Hepatocyte (in vitro differentiated cells): ENCODE results near the gene TLR8. TPM values are rescaled to one million over a fixed set of nuclear protein-coding genes. Genes with fewer than 3 reads are reported as not detected.

ENCODE experiments used
- DNase-seq: peaks from one replicate; pipeline ENCODE4 v3.0.0-alpha.2; 2016; ENCODE audit warnings: low spot score
- H2AFZ ChIP-seq: fragments of 200-600 bp; sonication (generic); 2 replicates; pipeline ENCODE4 v1.6.0; 2016; ENCODE audit warnings: antibody characterized with exemption, mild to moderate bottlenecking
- H3K27ac ChIP-seq: fragments of 200-600 bp; sonication (generic); 2 replicates; pipeline ENCODE4 v1.5.1; 2016; ENCODE audit warnings: mild to moderate bottlenecking
- H3K27me3 ChIP-seq: fragments of 200-600 bp; sonication (generic); 2 replicates; pipeline ENCODE4 v1.6.1; 2016
- H3K36me3 ChIP-seq: fragments of 200-600 bp; sonication (generic); replicated peaks from 2 replicates; pipeline ENCODE4 v1.5.1; 2016; ENCODE audit warnings: low read depth; ENCODE audit not compliant: insufficient read depth
- H3K4me1 ChIP-seq: fragments of 200-600 bp; sonication (generic); 2 replicates; pipeline ENCODE4 v1.5.1; 2016; ENCODE audit warnings: mild to moderate bottlenecking, moderate library complexity; ENCODE audit not compliant: insufficient read depth
- H3K4me2 ChIP-seq: fragments of 200-600 bp; sonication (generic); 2 replicates; pipeline ENCODE4 v1.6.0; 2016
- H3K4me3 ChIP-seq: fragments of 200-600 bp; sonication (generic); 2 replicates; pipeline ENCODE4 v1.5.1; 2016; ENCODE audit warnings: mild to moderate bottlenecking
- H3K79me2 ChIP-seq: fragments of 200-600 bp; sonication (generic); 2 replicates; pipeline ENCODE4 v1.6.0; 2017; ENCODE audit warnings: mild to moderate bottlenecking
- H3K9me2 ChIP-seq: fragments of 200-600 bp; sonication (generic); replicated peaks from 2 replicates; pipeline ENCODE4 v1.6.0; 2017; ENCODE audit warnings: mild to moderate bottlenecking; ENCODE audit not compliant: insufficient read depth
- H3K9me3 ChIP-seq: fragments of 200-600 bp; sonication (generic); 2 replicates; pipeline ENCODE4 v1.5.1; 2016; ENCODE audit warnings: low read depth, mild to moderate bottlenecking
- H4K20me1 ChIP-seq: fragments of 200-600 bp; sonication (generic); 2 replicates; pipeline ENCODE4 v1.6.0; 2016; ENCODE audit warnings: mild to moderate bottlenecking; ENCODE audit not compliant: insufficient read depth, poor library complexity, severe bottlenecking
- EZH2 ChIP-seq: fragments of 200-600 bp; sonication (generic); IDR thresholded peaks from 2 replicates; pipeline ENCODE4 v1.6.1; 2016; ENCODE audit warnings: antibody characterized with exemption, mild to moderate bottlenecking, borderline replicate concordance
- EZH2phosphoT487 ChIP-seq: fragments of 200-600 bp; sonication (generic); IDR thresholded peaks from one replicate; pipeline ENCODE4 v1.6.1; 2018; ENCODE audit warnings: antibody characterized with exemption, mild to moderate bottlenecking, low read depth, moderate library complexity; ENCODE audit not compliant: unreplicated experiment, severe bottlenecking
- WGBS: methylation state at CpG from one replicate; pipeline ENCODE4 v1.1.6; 2016; ENCODE audit warnings: low lambda C conversion rate; ENCODE audit errors: missing lambda C conversion rate; 5-methylcytosine and 5-hydroxymethylcytosine counted together
- polyA plus RNA-seq: library from polyadenylated mRNA; unstranded; fragments of >200 nt; fragmentation: Nextera tagmentation; extraction: Ambion mirVana; gene quantifications from 2 replicates; pipeline ENCODE4 v1.2.1, GENCODE V29; 2016
- total RNA-seq: library from RNA; depleted of rRNA; stranded (reverse); fragments of >200 nt; gene quantifications from 2 replicates; pipeline ENCODE4 v1.2.3, GENCODE V29; 2014
- TF ChIP-seq, protein P1 (sequence below): fragments of 200-600 bp; sonication (generic); IDR thresholded peaks from 2 replicates; pipeline ENCODE4 v1.5.1; 2016; ENCODE audit warnings: antibody characterized with exemption, mild to moderate bottlenecking; ENCODE audit not compliant: poor library complexity

The TLR8 gene
- total and polyA plus RNA-seq, 2 experiments from 2014 or later, result 0.07 TPM; not detected in 1

GRCh38 chrX:12953420-12953819 lies 47.0 kb downstream of the TLR8 start:
- WGBS, result 95% methylated on average over 8 of the region's 8 CpGs
- no peak for DNase-seq

GRCh38 chrX:12954376-12954775 lies 48.0 kb downstream of the TLR8 start:
- H3K4me1 ChIP-seq, result peaks cover 26% of the 10 kb centered on the region
- no peaks in the 10 kb centered on the region for H3K79me2 ChIP-seq
- no peak overlapping the region for H2AFZ ChIP-seq
- no peaks in the 10 kb centered on the region for H3K27me3 ChIP-seq
- no peak overlapping the region for H3K4me2 ChIP-seq
- no peaks in the 10 kb centered on the region for H3K9me3 ChIP-seq
- no peak overlapping the region for H3K4me3 ChIP-seq
- DNase-seq, result no peak
- no peaks in the 10 kb centered on the region for H4K20me1 ChIP-seq
- TF ChIP-seq EZH2 (no peak), EZH2phosphoT487 (no peak)
- TF ChIP-seq, protein P1, sequence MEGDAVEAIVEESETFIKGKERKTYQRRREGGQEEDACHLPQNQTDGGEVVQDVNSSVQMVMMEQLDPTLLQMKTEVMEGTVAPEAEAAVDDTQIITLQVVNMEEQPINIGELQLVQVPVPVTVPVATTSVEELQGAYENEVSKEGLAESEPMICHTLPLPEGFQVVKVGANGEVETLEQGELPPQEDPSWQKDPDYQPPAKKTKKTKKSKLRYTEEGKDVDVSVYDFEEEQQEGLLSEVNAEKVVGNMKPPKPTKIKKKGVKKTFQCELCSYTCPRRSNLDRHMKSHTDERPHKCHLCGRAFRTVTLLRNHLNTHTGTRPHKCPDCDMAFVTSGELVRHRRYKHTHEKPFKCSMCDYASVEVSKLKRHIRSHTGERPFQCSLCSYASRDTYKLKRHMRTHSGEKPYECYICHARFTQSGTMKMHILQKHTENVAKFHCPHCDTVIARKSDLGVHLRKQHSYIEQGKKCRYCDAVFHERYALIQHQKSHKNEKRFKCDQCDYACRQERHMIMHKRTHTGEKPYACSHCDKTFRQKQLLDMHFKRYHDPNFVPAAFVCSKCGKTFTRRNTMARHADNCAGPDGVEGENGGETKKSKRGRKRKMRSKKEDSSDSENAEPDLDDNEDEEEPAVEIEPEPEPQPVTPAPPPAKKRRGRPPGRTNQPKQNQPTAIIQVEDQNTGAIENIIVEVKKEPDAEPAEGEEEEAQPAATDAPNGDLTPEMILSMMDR, result no peak
- 93% methylated on average over 9 of the region's 9 CpGs for WGBS
- H3K9me2 ChIP-seq, result no peaks in the 10 kb centered on the region
- no peaks in the 10 kb centered on the region for H3K36me3 ChIP-seq
- H3K27ac ChIP-seq, result no peak overlapping the region

More at GRCh38 chrX:12953420-12953819, 47.0 kb downstream of the TLR8 start:
- TF ChIP-seq, protein P1, result no peak
- TF ChIP-seq EZH2 (no peak), EZH2phosphoT487 (no peak)
- H3K27ac ChIP-seq, result no peak overlapping the region
- no peaks in the 10 kb centered on the region for H3K9me3 ChIP-seq
- no peaks in the 10 kb centered on the region for H3K79me2 ChIP-seq
- H3K4me2 ChIP-seq, result no peak overlapping the region
- no peaks in the 10 kb centered on the region for H3K27me3 ChIP-seq
- H3K9me2 ChIP-seq, result no peaks in the 10 kb centered on the region
- no peaks in the 10 kb centered on the region for H3K36me3 ChIP-seq
- no peaks in the 10 kb centered on the region for H4K20me1 ChIP-seq
- H2AFZ ChIP-seq, result no peak overlapping the region
- peaks cover 33% of the 10 kb centered on the region for H3K4me1 ChIP-seq
- H3K4me3 ChIP-seq, result no peak overlapping the region

DNA sequence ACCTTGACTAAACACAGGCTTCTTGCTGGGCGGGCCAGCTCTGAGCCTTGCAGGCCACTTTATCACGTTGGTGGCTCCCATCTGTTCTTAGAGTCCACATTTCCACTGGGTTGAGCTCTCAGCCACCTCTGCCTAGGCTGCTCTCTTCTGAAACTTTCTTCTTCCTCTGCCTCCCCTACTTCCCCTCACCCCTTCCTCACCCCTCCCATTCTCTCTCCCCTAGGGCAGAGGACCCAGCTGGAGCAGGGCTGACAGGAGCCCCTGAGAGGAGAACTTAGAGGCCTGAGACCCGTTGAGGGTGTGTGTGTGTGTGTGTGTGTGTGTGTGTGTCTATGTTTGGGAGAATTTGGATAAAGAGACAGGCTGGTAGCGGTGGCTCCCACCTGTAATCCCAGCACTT lies 48.6 kb downstream of the TLR8 start:
- H3K4me2 ChIP-seq, result no peak overlapping the region
- DNase-seq, result no peak
- H3K27ac ChIP-seq, result no peak overlapping the region
- no peaks in the 10 kb centered on the region for H3K9me3 ChIP-seq
- no peaks in the 10 kb centered on the region for H4K20me1 ChIP-seq
- no peak overlapping the region for H3K4me3 ChIP-seq
- 76% methylated on average over 4 of the region's 4 CpGs for WGBS
- H3K79me2 ChIP-seq, result no peaks in the 10 kb centered on the region
- no peak overlapping the region for H2AFZ ChIP-seq
- H3K36me3 ChIP-seq, result no peaks in the 10 kb centered on the region
- H3K4me1 ChIP-seq, result peaks cover 20% of the 10 kb centered on the region
- H3K9me2 ChIP-seq, result no peaks in the 10 kb centered on the region
- no peak for TF ChIP-seq EZH2phosphoT487
- TF ChIP-seq, protein P1, result no peak
- no peaks in the 10 kb centered on the region for H3K27me3 ChIP-seq
